ENCODE measurements around the gene PTPN11. TPM values are rescaled to one million over a fixed set of nuclear protein-coding genes. Genes with fewer than 3 reads are reported as not detected.

PTPN11 gene
- total and polyA plus RNA-seq, 2 of the 13 experiments (the other 11 are each of a cell fraction or from before 2014, with no cell fraction given): 30.0 to 63.5 TPM

DNA sequence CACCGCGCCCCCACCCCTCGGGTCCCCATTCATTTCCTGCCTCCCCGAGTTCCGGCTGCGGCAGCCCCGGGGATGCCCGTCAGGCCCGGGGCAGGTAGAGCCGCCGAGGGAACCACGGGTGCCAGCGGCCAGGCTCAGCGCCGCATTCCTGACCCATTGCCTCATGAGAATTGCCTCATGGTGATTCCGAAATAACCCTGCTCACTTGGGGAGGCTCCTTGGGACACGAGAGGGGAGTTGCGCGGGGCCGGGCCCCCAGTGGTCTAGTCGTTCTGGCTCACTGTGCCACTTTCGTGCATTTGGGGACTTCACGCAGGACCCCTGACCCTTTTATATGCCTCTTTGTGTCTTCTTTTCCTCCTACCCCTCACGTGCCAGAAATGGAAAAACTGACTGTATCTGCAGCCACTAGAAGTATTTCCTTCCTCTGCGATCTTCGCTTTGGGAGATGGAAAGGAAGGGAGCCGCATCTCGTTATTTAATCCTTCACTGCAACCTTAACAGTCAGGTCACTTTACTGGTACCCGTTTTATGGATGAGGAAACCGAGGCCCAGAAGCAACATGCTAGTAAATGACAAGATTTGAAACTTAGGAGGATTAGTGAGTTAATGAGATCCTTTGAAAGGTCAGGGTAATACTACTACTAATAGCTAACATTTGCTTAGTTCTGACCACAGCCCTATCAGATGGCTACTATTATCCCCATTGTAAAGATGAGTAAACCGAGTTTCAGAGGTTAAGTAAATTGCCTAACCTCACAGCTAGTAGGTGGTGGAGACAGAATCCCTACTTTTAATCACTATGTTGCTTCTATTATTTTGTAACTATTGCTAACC is 768 bp downstream of the PTPN11 start:
- intact Hi-C loops (cut with micrococcal nuclease; ENCODE audit: unreplicated experiment): no loop called here
- FAIRE-seq (no peak), DNase-seq (ENCODE audit: low spot score) (peak; percentile 59), ATAC-seq (peak; percentile 78)
- 4% methylated on average over 10 of the region's 31 CpGs for WGBS (ENCODE audit: low lambda C conversion rate)
- in situ Hi-C loops (cut with HindIII; ENCODE audit: extremely low pct_ligation_motif_present, low pct_unique_long_range_greater_than_20kb): loop anchor here (10.0 kb wide), 1 partner anchor 305 kb away; no protein-coding TSS in a partner anchor
- Histone ChIP-seq H3K4me2 (ENCODE audit: low read depth, low read length) (peak overlapping the region; percentile 84), H3K79me2 (ENCODE audit: insufficient read depth, low read length) (peaks cover 45% of the 10 kb centered on the region), H3K9me3 (ENCODE audit: low read length) (no peaks in the 10 kb centered on the region), H3K4me1 (ENCODE audit: insufficient read depth, low read length) (peaks cover 56% of the 10 kb centered on the region), H3K4me3 (replicated peaks in 1 of 3; ENCODE audit: insufficient read depth in 1 of 3, low read depth in 2 of 3, low read length in 3 of 3) (peak overlapping the region; percentile 64 to 94 (median 88)), H2AFZ (ENCODE audit: low read length) (no peak overlapping the region), H4K20me1 (ENCODE audit: insufficient read depth, low read length) (peaks cover 5% of the 10 kb centered on the region; the same call in 1 of the 2 replicates), H3K27ac (ENCODE audit: extremely low read length, insufficient read depth, low read length) (peak overlapping the region; percentile 87), H3K27me3 (ENCODE audit: control insufficient read depth in 1 of 2, insufficient read depth in 2 of 2, low read length in 2 of 2) (no peaks in the 10 kb centered on the region; a peak in 1 of 5 replicates), H3K9ac (ENCODE audit: insufficient read depth, low read depth, low read length) (peak overlapping the region; percentile 91), H3K36me3 (replicated peaks in 1 of 2; ENCODE audit: control insufficient read depth in 1 of 2, insufficient read depth in 2 of 2, low read length in 2 of 2) (no peaks in the 10 kb centered on the region)
- CTCF ChIA-PET (ENCODE audit: low intra/inter-chr PET ratio, low total read pairs): no interaction called here
- POLR2A ChIA-PET: interaction anchor here (1.3 kb wide), 1 partner anchor 407 kb away, joined by 5 read pairs; the partner anchor contains the start of genes ERP29 and TMEM116
- BruUV-seq (replicated peaks): TSS peak; percentile 68
- no peak for TF ChIP-seq FOXA1 (IDR thresholded peaks at IDR 0.05)
- no peak for TF ChIP-seq FOXA1 (CRISPR knock-in tag; IDR thresholded peaks at IDR 0.05)
- TF ChIP-seq THAP9 (CRISPR knock-in tag; IDR thresholded peaks at IDR 0.05; ENCODE audit: borderline replicate concordance): no peak
- TF ChIP-seq, protein P1, sequence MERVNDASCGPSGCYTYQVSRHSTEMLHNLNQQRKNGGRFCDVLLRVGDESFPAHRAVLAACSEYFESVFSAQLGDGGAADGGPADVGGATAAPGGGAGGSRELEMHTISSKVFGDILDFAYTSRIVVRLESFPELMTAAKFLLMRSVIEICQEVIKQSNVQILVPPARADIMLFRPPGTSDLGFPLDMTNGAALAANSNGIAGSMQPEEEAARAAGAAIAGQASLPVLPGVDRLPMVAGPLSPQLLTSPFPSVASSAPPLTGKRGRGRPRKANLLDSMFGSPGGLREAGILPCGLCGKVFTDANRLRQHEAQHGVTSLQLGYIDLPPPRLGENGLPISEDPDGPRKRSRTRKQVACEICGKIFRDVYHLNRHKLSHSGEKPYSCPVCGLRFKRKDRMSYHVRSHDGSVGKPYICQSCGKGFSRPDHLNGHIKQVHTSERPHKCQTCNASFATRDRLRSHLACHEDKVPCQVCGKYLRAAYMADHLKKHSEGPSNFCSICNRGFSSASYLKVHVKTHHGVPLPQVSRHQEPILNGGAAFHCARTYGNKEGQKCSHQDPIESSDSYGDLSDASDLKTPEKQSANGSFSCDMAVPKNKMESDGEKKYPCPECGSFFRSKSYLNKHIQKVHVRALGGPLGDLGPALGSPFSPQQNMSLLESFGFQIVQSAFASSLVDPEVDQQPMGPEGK (CRISPR knock-in tag; IDR thresholded peaks at IDR 0.05): 0 out of 2 replicates have a peak, but pooled peaks have one; percentile 15
- no peak for TF ChIP-seq ZNF552 (CRISPR knock-in tag; IDR thresholded peaks at IDR 0.05; ENCODE audit: borderline replicate concordance)
- TF ChIP-seq ZNF737 (CRISPR knock-in tag; IDR thresholded peaks at IDR 0.05; ENCODE audit: borderline replicate concordance): no peak
- TF ChIP-seq ZNF12 (CRISPR knock-in tag; IDR thresholded peaks at IDR 0.05): no peak
- TF ChIP-seq, protein P2, sequence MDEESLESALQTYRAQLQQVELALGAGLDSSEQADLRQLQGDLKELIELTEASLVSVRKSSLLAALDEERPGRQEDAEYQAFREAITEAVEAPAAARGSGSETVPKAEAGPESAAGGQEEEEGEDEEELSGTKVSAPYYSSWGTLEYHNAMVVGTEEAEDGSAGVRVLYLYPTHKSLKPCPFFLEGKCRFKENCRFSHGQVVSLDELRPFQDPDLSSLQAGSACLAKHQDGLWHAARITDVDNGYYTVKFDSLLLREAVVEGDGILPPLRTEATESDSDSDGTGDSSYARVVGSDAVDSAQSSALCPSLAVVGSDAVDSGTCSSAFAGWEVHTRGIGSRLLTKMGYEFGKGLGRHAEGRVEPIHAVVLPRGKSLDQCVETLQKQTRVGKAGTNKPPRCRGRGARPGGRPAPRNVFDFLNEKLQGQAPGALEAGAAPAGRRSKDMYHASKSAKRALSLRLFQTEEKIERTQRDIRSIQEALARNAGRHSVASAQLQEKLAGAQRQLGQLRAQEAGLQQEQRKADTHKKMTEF (CRISPR knock-in tag; IDR thresholded peaks at IDR 0.05): no peak; the same call in 1 of the 2 replicates
- 0 out of 2 replicates have a peak, but pooled peaks have one; percentile 56 for TF ChIP-seq TP53 (CRISPR knock-in tag; conservative IDR thresholded peaks at IDR 0.05)
- no peak for TF ChIP-seq EED (CRISPR knock-in tag; IDR thresholded peaks at IDR 0.05)
- no peak for TF ChIP-seq NFIC (IDR thresholded peaks at IDR 0.05; ENCODE audit: low read length)
- peak; percentile 90 for TF ChIP-seq CEBPB (IDR thresholded peaks at IDR 0.05; ENCODE audit: borderline replicate concordance, low read depth, low read length)
- no peak for TF ChIP-seq SMAD1 (CRISPR knock-in tag; IDR thresholded peaks at IDR 0.05; ENCODE audit: borderline replicate concordance, low read depth)
- no peak for TF ChIP-seq NR1H2 (CRISPR knock-in tag; IDR thresholded peaks at IDR 0.05; ENCODE audit: borderline replicate concordance, low read depth)
- no peak for TF ChIP-seq TSC22D2 (CRISPR knock-in tag; IDR thresholded peaks at IDR 0.05; ENCODE audit: borderline replicate concordance)
- TF ChIP-seq KDM5A (IDR thresholded peaks at IDR 0.05; ENCODE audit: borderline replicate concordance, low read length): no peak
